OCI-LY1 (cell line): ENCODE results near the gene SCGB2A2.

Experiments used
- H2AFZ ChIP-seq: fragments of 200-600 bp; sonication (generic), shearing (Covaris generic); 2 replicates; pipeline ENCODE4 v1.6.0; 2014; ENCODE audit warnings: antibody characterized with exemption, mild to moderate bottlenecking, low read length
- H3F3A ChIP-seq: fragments of 200-600 bp; sonication (generic), shearing (Covaris generic); 2 replicates; pipeline ENCODE4 v1.6.0; 2014; ENCODE audit warnings: mild to moderate bottlenecking, antibody characterized with exemption, low read length, moderate library complexity; ENCODE audit not compliant: insufficient read depth
- H3K27ac ChIP-seq: fragments of 200-600 bp; sonication (generic); 2 replicates; pipeline ENCODE4 v1.5.1; 2014; ENCODE audit warnings: low read length, mixed run types, mild to moderate bottlenecking, low read depth; ENCODE audit not compliant: poor library complexity, severe bottlenecking
- H3K27me3 ChIP-seq: fragments of 200-600 bp; sonication (generic); 2 replicates; pipeline ENCODE4 v1.6.0; 2014; ENCODE audit warnings: antibody characterized with exemption, mild to moderate bottlenecking, low read length, moderate library complexity; ENCODE audit not compliant: insufficient read depth
- H3K36me3 ChIP-seq: fragments of 200-600 bp; sonication (generic); 2 replicates; pipeline ENCODE4 v1.6.1; 2014; ENCODE audit warnings: mild to moderate bottlenecking, antibody characterized with exemption, low read length, moderate library complexity, mixed read lengths; ENCODE audit not compliant: insufficient read depth
- H3K4me1 ChIP-seq: fragments of 200-600 bp; sonication (generic); 2 replicates; pipeline ENCODE4 v1.5.1; 2014; ENCODE audit warnings: mild to moderate bottlenecking, low read length, moderate library complexity; ENCODE audit not compliant: insufficient read depth, severe bottlenecking
- H3K4me2 ChIP-seq: fragments of 200-600 bp; sonication (generic), shearing (Covaris generic); 2 replicates; pipeline ENCODE4 v1.6.1; 2014; ENCODE audit warnings: low read length
- H3K4me3 ChIP-seq: fragments of 200-600 bp; sonication (generic); 2 replicates; pipeline ENCODE4 v1.5.1; 2014; ENCODE audit warnings: low read length, low read depth, mild to moderate bottlenecking, mixed read lengths; ENCODE audit not compliant: poor library complexity, severe bottlenecking
- H3K79me2 ChIP-seq: fragments of 200-600 bp; shearing (Covaris generic); 2 replicates; pipeline ENCODE4 v1.6.1; 2016; ENCODE audit warnings: mixed run types, low read length, mixed read lengths; ENCODE audit not compliant: insufficient read depth
- H3K9ac ChIP-seq: fragments of 200-600 bp; sonication (generic), shearing (Covaris generic); 2 replicates; pipeline ENCODE4 v1.6.1; 2014; ENCODE audit warnings: mild to moderate bottlenecking, low read length, mixed read lengths
- H3K9me2 ChIP-seq: fragments of 200-600 bp; sonication (generic), shearing (Covaris generic); 2 replicates; pipeline ENCODE4 v1.6.1; 2014; ENCODE audit warnings: low read depth, mild to moderate bottlenecking, low read length, mixed read lengths
- H3K9me3 ChIP-seq: fragments of 200-600 bp; shearing (Covaris generic); 2 replicates; pipeline ENCODE4 v1.6.1; 2014; ENCODE audit warnings: low read length, mixed read lengths
- H4K20me1 ChIP-seq: fragments of 200-600 bp; sonication (generic), shearing (Covaris generic); 2 replicates; pipeline ENCODE4 v1.6.0; 2016; ENCODE audit warnings: mild to moderate bottlenecking, low read length; ENCODE audit not compliant: insufficient read depth
- CTCF ChIP-seq: fragments of 200-600 bp; sonication (generic), shearing (Covaris generic); IDR thresholded peaks from 2 replicates; pipeline ENCODE4 v1.5.1; 2017; ENCODE audit warnings: mild to moderate bottlenecking, antibody characterized with exemption, low read length, moderate library complexity, mixed read lengths
- EZH2 ChIP-seq: fragments of 200-600 bp; sonication (generic), shearing (Covaris generic); IDR thresholded peaks from 2 replicates; pipeline ENCODE4 v1.8.0; 2017; ENCODE audit warnings: borderline replicate concordance, mixed run types, mild to moderate bottlenecking, antibody characterized with exemption, low read length, moderate library complexity, mixed read lengths

Gene SCGB2A2

GRCh38 chr11:62269654-62270278 lies at the start of gene SCGB2A2:
Gene SCGB2A2, plus strand, starts transcription at chr11:62270158. Its CDS starts 59 bp downstream, at chr11:62270217.
- H3K4me3 ChIP-seq, result no peak within 1 kb of the TSS
- H3K27me3 ChIP-seq, result no peaks in the 10 kb centered on the region
- no peaks in the 10 kb centered on the region for H3K36me3 ChIP-seq
- no peak within 1 kb of the TSS for H3K27ac ChIP-seq
- no peaks in the 10 kb centered on the region for H3F3A ChIP-seq
- no peaks in the 10 kb centered on the region for H4K20me1 ChIP-seq
- H3K79me2 ChIP-seq, result no peaks in the 10 kb centered on the region
- H3K9me2 ChIP-seq, result no peaks in the 10 kb centered on the region
- TF ChIP-seq CTCF (no peak), EZH2 (no peak)
- H3K9me3 ChIP-seq, result no peaks in the 10 kb centered on the region
- no peak within 1 kb of the TSS for H3K4me2 ChIP-seq
- H2AFZ ChIP-seq, result no peak within 1 kb of the TSS
- no peaks in the 10 kb centered on the region for H3K4me1 ChIP-seq
- H3K9ac ChIP-seq, result no peak within 1 kb of the TSS

- H3K9me2 ChIP-seq, result no peaks in the 10 kb centered on the region
- no peak overlapping the region for H3K4me2 ChIP-seq
- no peak overlapping the region for H3K4me3 ChIP-seq
- H3K27ac ChIP-seq, result no peak overlapping the region
- no peaks in the 10 kb centered on the region for H3K79me2 ChIP-seq
- peaks cover 5% of the 10 kb centered on the region for H3K9me3 ChIP-seq
- TF ChIP-seq CTCF (no peak), EZH2 (no peak)
- no peaks in the 10 kb centered on the region for H4K20me1 ChIP-seq
- no peaks in the 10 kb centered on the region for H3K27me3 ChIP-seq
- no peak overlapping the region for H3K9ac ChIP-seq
- no peaks in the 10 kb centered on the region for H3F3A ChIP-seq
- no peaks in the 10 kb centered on the region for H3K4me1 ChIP-seq
- no peak overlapping the region for H2AFZ ChIP-seq
- H3K36me3 ChIP-seq, result no peaks in the 10 kb centered on the region
These were observed 48.5 kb upstream of the SCGB2A2 start for GRCh38 chr11:62221498-62221897.

- no peak overlapping the region for H3K9ac ChIP-seq
- no peaks in the 10 kb centered on the region for H3K9me2 ChIP-seq
- no peak overlapping the region for H3K27ac ChIP-seq
- H2AFZ ChIP-seq, result no peak overlapping the region
- H3K9me3 ChIP-seq, result peaks cover 5% of the 10 kb centered on the region
- no peak overlapping the region for H3K4me3 ChIP-seq
- H3K36me3 ChIP-seq, result no peaks in the 10 kb centered on the region
- no peaks in the 10 kb centered on the region for H3F3A ChIP-seq
- no peak overlapping the region for H3K4me2 ChIP-seq
- no peaks in the 10 kb centered on the region for H3K79me2 ChIP-seq
- no peaks in the 10 kb centered on the region for H3K4me1 ChIP-seq
- no peak for TF ChIP-seq EZH2
- no peak for TF ChIP-seq CTCF
- no peaks in the 10 kb centered on the region for H4K20me1 ChIP-seq
- H3K27me3 ChIP-seq, result no peaks in the 10 kb centered on the region
These were observed 46.9 kb upstream of the SCGB2A2 start for GRCh38 chr11:62223095-62223494.
